NOMO-1 treated with DMSO at 0.1 percent for 48 hours (cell line): ENCODE measurements around the gene LAMC1.

Experiments used
- DNase-seq: peaks from one replicate; lab custom pipeline; 2025; ENCODE audit not compliant: unreplicated experiment; lab: John Stamatoyannopoulos, UW

Gene LAMC1

DNA sequence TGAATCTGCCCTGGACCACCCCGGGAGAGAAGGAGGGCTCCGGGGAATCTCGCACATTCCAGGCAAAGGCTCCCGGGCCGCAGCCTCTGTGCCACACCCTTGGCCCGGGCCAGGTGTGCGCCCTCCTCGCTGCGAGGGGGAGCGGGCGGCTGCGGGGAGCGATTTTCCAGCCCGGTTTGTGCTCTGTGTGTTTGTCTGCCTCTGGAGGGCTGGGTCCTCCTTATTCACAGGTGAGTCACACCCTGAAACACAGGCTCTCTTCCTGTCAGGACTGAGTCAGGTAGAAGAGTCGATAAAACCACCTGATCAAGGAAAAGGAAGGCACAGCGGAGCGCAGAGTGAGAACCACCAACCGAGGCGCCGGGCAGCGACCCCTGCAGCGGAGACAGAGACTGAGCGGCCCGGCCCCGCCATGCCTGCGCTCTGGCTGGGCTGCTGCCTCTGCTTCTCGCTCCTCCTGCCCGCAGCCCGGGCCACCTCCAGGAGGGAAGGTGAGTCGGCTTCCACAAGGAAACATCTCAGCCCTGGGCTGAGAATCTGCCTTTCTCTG is 162.8 kb downstream of the LAMC1 start, which contains the start of gene LAMC2:
Gene LAMC2, plus strand, starts transcription at position 324 of the 550 bp plus-strand sequence. Its CDS starts 89 bp downstream, at position 413.
- no peak for DNase-seq

- no peak for DNase-seq
These were observed 163.6 kb downstream of the LAMC1 start for GRCh38 chr1:183186841-183187240.

DNA sequence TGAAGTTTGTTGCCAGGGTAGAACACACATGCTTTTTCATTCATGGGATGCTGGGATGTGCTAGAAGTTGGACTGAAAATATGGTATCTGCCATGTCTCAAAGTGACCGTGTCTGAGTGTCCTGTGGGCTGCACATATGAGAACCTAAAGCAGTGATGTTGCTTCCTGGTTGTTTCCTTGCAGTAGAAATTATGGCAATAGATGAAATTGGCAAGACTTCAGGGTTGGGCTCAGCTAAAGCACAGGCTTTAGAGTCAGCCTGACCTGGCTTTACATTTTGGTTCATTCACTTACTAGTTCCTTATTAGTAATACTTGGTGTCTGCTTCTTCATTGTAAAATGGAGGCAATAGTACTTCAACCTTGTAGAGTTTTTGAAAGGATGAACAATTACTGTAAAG is 165.0 kb downstream of the LAMC1 start:
- no peak for DNase-seq

- DNase-seq, result no peak
These were observed 168.6 kb downstream of the LAMC1 start for GRCh38 chr1:183191833-183192232.

DNA sequence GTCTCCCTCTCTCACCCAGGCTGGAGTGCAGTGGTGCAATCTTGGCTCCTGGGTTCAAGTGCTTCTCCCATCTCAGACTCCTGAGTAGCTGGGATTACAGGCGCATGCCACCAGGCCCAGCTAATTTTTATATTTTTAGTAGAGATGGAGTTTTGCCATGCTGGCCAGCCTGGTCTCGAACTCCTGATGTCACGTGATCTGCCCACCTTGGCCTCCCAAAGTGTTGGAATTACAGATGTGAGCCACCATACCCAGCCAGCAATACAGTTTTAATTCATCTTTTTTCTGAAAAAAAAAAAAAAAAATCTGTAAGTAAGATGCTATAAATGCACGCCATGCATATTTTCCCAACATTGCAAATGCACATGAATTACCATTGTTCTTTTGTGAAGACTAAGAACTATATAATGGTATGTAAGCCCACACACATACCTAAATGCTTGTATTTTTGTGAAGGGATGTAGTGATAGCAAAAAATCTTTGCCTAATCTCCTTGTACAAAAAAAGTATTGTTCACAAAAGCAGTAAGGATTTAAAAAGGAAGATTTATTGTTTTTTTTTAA is 170.8 kb downstream of the LAMC1 start:
- DNase-seq, result no peak

- peak; percentile 23 for DNase-seq
These were observed 171.4 kb downstream of the LAMC1 start for GRCh38 chr1:183194527-183195141.

DNA sequence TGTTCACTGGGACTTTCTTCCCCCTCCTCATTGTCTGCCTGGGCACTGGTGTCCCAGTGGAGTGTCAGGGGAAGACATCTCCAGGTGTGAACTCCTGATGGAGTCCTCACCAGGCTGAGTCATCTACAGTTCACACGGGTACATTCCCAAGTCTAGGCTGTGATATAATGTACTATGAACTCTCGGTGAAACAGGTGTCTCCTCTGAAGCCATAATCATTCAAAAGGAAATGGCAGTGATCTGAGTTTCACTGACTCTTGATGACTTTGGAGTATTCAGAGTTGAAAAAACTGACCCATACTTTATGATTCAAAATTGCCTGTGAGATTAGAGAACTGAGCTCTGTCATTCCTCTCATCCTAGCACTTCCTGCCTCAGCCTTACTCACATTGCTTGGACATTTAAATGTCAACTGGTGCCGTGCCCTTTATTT is 171.9 kb downstream of the LAMC1 start:
- DNase-seq, result no peak
